ENCODE results near the gene IDH2.

GRCh38 chr15:90097475-90097874 is 4.8 kb downstream of the IDH2 start:
- TF ChIP-seq GATA2 (IDR thresholded peaks at IDR 0.05; ENCODE audit: low read depth, low read length) (no peak), GATA3 (IDR thresholded peaks at IDR 0.05; ENCODE audit: low read depth, low read length) (no peak)

Measured in SH-SY5Y (cell line).